ENCODE results near the gene CTNS.
"Not testable (repeated sequence)": the region's sequence is repeated elsewhere in the genome, so short reads cannot be mapped to it uniquely, and the experiment has no call there.

CTNS gene

GRCh38 chr17:3688852-3689261 is 52.3 kb downstream of the CTNS start:
- DNase-seq = no peak

GRCh38 chr17:3689262-3690093 is 52.9 kb downstream of the CTNS start:
- DNase-seq = no peak

GRCh38 chr17:3690094-3690715 is 53.6 kb downstream of the CTNS start:
- no peak for DNase-seq

GRCh38 chr17:3691617-3692067 is 55.1 kb downstream of the CTNS start:
- no peak for DNase-seq

- DNase-seq = no peak
Measured at GRCh38 chr17:3692346-3692745, 55.8 kb downstream of the CTNS start.

- DNase-seq = no peak
Measured at GRCh38 chr17:3693141-3693540, 56.6 kb downstream of the CTNS start.

DNA sequence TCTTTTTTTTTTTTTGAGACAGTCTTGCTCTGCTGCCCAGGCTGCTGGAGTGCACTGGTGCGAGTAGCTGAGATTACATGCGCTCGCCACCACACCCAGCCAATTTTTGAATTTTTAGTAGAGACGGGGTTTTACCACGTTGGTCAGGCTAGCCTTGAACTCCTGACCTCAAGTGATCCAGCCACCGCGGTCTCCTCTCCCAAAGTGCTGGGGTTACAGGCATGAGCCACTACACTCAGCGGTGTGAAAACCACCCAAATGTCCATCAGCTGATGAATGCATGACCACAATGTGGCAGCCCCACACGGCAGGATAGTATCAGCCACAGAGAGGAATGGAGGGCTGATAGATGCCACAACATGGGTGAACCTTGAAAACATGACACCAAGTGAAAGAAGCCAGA is 57.3 kb downstream of the CTNS start:
- DNase-seq = no peak

GRCh38 chr17:3695129-3695722 is 58.7 kb downstream of the CTNS start:
- peak; percentile 55 for DNase-seq

GRCh38 chr17:3695723-3696411 is 59.3 kb downstream of the CTNS start, which contains the start of gene P2RX5:
P2RX5 (minus strand) TSS chr17:3696155; CDS start chr17:3696005, 150 bp downstream.
- no peak for DNase-seq

- no peak for DNase-seq
Measured at GRCh38 chr17:3697103-3697476, 60.5 kb downstream of the CTNS start.

DNA sequence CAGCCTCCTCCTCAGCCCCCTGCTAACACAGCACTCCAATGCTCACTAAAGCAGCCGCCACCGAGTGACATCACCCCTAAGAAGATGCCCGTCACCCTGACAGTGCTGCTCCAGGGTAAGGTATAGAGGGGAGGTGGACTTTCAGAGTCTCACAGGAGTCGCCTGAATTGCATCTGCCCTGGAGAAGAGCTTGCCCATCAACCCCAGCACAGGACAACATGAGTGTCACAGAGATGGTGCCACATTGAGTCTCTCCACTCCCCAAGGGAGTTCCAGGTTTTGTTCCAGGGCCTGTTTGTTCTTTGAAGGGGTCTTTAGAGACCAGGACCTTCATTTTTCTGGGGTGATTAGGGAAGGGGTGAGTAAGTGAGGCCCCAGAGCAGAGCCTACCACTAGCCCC is 61.6 kb downstream of the CTNS start:
- DNase-seq = no peak

DNA sequence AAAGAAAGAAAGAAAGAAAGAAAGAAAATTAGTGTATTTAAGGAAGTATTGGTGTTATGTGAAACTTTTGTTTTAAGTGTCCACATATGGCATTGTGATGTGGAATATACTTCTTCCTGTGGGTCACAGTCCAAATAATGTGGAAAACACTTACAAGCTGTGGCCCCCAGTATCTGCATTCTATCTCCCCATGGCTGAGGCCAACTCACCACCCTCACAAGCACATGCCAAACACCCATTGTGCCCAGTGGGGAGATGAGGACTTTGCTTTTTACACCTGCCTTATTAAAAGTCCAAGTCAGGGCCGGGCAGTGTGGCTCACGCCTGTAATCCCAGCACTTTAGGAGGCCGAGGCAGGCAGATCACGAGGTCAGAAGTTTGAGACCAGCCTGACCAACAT is 63.4 kb downstream of the CTNS start:
- DNase-seq = no peak

DNA sequence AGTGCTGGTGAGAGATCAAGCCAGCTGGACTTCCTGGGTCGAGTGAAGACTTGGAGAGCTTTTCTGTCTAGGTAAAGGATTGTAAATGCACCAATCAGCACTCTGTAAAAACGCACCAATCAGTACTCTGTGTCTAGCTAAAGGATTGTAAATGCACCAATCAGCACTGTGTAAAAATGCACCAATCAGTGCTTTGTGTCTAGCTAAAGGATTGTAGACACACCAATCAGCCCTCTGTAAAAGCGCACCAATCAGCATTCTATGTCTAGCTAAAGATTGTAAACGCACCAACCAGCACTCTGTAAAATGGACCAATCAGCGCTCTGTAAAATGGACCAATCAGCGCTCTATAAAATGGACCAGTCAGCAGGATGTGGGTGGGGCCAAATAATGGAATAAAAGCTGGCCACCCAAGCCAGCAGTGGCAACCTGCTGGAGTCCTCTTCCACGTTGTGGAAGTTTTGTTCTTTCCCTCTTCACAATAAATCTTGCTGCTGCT is 65.5 kb downstream of the CTNS start:
- DNase-seq = not testable (repeated sequence)

DNA sequence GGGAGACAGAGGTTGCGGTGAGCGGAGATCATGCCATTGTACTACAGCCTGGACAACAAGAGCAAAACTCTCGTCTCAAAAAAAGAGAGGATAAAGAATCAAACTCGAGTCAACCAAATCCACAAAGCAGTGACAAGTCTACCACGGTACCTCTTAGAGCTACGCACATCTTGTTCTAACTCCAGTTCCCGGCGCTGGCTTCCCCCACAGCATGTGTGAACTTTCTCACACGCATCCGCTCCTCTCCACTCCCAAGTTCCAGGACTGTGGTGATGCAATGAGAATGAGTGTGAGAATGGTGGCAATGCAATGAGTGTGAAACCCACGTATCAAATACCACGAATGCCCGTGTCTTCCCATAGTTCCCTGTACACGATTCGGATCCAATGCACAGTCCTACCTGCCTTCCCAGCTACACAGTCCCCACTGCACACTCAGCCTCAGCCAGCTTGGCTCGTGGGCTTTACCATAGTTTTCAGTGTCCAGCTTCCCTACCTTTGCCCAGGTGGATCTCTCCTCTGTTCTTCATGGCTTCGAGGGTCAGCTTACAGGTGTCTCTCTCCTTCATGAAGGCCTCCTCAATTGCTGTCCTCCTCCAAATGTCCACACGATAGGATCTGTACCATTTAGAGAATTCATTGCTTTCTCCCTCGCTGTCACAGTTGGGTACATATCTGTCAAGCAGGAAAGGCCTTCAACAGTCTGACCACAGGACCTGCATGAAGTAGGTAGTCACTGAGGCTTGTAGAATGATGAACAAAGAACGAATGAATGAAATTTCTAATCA is 68.6 kb downstream of the CTNS start:
- DNase-seq = no peak

DNA sequence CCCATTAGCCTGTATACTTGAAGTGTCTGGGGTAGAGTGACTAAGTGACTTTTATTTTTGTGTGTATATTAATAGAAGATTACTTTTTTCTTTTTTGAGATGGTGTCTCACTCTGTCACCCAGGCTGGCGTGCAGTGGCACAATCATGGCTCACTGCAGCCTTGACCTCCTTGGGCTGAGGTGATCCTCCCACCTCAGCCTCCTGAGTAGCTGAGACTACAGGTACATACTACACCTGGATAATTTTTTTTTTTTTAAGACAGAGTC is 69.1 kb downstream of the CTNS start:
- not testable (repeated sequence) for DNase-seq

- no peak for DNase-seq
Measured at GRCh38 chr17:3708366-3708765, 71.8 kb downstream of the CTNS start.

DNA sequence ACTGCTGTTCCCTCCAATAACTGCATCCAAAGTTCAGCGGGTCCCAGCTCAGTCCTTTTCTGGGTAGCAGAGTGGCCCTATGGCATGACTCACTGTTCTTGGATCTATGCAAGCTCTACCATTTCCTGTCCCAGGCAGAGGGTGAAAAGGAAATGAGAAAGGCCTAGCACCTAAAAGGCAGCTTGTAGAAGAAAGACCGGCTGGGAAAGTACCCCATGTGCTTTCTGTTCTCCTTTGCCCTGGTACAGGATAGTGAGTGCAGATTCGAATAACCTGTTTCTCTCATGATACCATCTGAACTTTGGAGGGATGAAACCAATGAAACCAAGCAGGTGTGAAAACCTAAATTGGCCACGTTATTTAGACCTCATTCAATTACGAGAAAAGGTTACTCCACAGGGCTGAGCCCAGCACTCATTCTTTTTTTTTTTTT is 74.4 kb downstream of the CTNS start:
- peak; percentile 71 for DNase-seq
